ENCODE measurements around the gene SLC6A1. TPM values are rescaled to one million over a fixed set of nuclear protein-coding genes. Genes with fewer than 3 reads are reported as not detected.

Gene SLC6A1
- total RNA-seq, 1 experiment from 2014 or later = not detected

- H3K9me2 ChIP-seq (ENCODE audit: insufficient read depth) = no peaks in the 10 kb centered on the region
- H3K36me3 ChIP-seq (ENCODE audit: control insufficient read depth in 1 of 2, insufficient read depth in 2 of 2, low read length in 2 of 2) = no peaks in the 10 kb centered on the region
- H3K4me1 ChIP-seq (ENCODE audit: control insufficient read depth in 1 of 2, insufficient read depth in 2 of 2, low read length in 2 of 2) = peaks cover 6 to 13% of the 10 kb centered on the region in 2 experiments
- intact Hi-C loops (cut with micrococcal nuclease) = no loop called here
- no peaks in the 10 kb centered on the region for H4K20me1 ChIP-seq (ENCODE audit: insufficient read depth)
- no peak overlapping the region for H3K27ac ChIP-seq (ENCODE audit: low read depth, low read length)
- DNase-seq (ENCODE audit: low read depth, low spot score) (no peak), ATAC-seq (no peak)
- no TSS peak for BruUV-seq (replicated peaks)
- no peak overlapping the region for H3K4me3 ChIP-seq (replicated peaks in 1 of 2; ENCODE audit: low read depth in 1 of 2, low read length in 2 of 2)
- POLR2A ChIA-PET = no interaction called here
- H3K9me3 ChIP-seq (ENCODE audit: control insufficient read depth in 1 of 2, insufficient read depth in 1 of 2, low read depth in 1 of 2, low read length in 2 of 2) = no peaks in the 10 kb centered on the region
- H3K4me2 ChIP-seq (ENCODE audit: low read length) = no peak overlapping the region
- H3K9ac ChIP-seq (ENCODE audit: low read length) = no peak overlapping the region
- no peak overlapping the region for H2AFZ ChIP-seq (ENCODE audit: low read depth, low read length, poor library complexity, severe bottlenecking)
- RAD21 ChIA-PET (ENCODE audit: low non-redundant PET in 1 of 2, low total read pairs in 2 of 2, uncharacterized antibody in 2 of 2, unreplicated experiment in 2 of 2) = no interaction called here
- CTCF ChIA-PET = no interaction called here
- TF ChIP-seq SIN3A (IDR thresholded peaks at IDR 0.05; ENCODE audit: low read depth) (no peak), POLR2AphosphoS5 (IDR thresholded peaks at IDR 0.05; ENCODE audit: low read depth, low read length) (no peak), CTCF (IDR thresholded peaks at IDR 0.05 in 2 of 3, conservative IDR thresholded peaks at IDR 0.05 in 1 of 3; ENCODE audit: borderline replicate concordance in 1 of 3, insufficient read depth in 1 of 3, low read depth in 2 of 3, low read length in 2 of 3) (no peak), CBX3 (IDR thresholded peaks at IDR 0.05; ENCODE audit: low read depth) (no peak), FOSL1 (IDR thresholded peaks at IDR 0.05; ENCODE audit: low read depth) (no peak), EGR1 (IDR thresholded peaks at IDR 0.05; ENCODE audit: low read depth) (no peak), CEBPB (IDR thresholded peaks at IDR 0.05; ENCODE audit: low read depth) (no peak), ZFX (IDR thresholded peaks at IDR 0.05) (no peak), SRF (IDR thresholded peaks at IDR 0.05; ENCODE audit: low read depth) (no peak), ZBTB33 (IDR thresholded peaks at IDR 0.05; ENCODE audit: extremely low read depth, insufficient replicate concordance, low read length) (no peak), REST (IDR thresholded peaks at IDR 0.05; ENCODE audit: low read depth) (no peak), ZNF274 (IDR thresholded peaks at IDR 0.05; ENCODE audit: low read depth, low read length) (no peak)
- H3K27me3 ChIP-seq (ENCODE audit: insufficient read depth, low read length) = peaks cover 52% of the 10 kb centered on the region
- H3K79me2 ChIP-seq (ENCODE audit: insufficient read depth, low read length) = no peaks in the 10 kb centered on the region
Measured at GRCh38 chr3:10980312-10980711, 12.2 kb upstream of the SLC6A1 start.

All from HCT116 (cell line).